Measurements from ENCODE around the gene GAK.

GRCh38 chr4:884259-884658, 47.9 kb downstream of the GAK start:
- TF ChIP-seq MAX (IDR thresholded peaks at IDR 0.05) (no peak), EGR1 (IDR thresholded peaks at IDR 0.05; ENCODE audit: low read depth in 2 of 2) (no peak), HNF4A (conservative IDR thresholded peaks at IDR 0.05) (no peak), RAD21 (IDR thresholded peaks at IDR 0.05) (no peak), SP1 (IDR thresholded peaks at IDR 0.05) (no peak), YY1 (IDR thresholded peaks at IDR 0.05) (no peak), FOXA1 (IDR thresholded peaks at IDR 0.05) (no peak), JUND (IDR thresholded peaks at IDR 0.05) (no peak), REST (IDR thresholded peaks at IDR 0.05) (no peak), NR2F2 (IDR thresholded peaks at IDR 0.05) (no peak), GABPA (IDR thresholded peaks at IDR 0.05 in 1 of 2, conservative IDR thresholded peaks at IDR 0.05 in 1 of 2) (no peak), TAF1 (conservative IDR thresholded peaks at IDR 0.05) (no peak)
- TF ChIP-seq, protein P1, sequence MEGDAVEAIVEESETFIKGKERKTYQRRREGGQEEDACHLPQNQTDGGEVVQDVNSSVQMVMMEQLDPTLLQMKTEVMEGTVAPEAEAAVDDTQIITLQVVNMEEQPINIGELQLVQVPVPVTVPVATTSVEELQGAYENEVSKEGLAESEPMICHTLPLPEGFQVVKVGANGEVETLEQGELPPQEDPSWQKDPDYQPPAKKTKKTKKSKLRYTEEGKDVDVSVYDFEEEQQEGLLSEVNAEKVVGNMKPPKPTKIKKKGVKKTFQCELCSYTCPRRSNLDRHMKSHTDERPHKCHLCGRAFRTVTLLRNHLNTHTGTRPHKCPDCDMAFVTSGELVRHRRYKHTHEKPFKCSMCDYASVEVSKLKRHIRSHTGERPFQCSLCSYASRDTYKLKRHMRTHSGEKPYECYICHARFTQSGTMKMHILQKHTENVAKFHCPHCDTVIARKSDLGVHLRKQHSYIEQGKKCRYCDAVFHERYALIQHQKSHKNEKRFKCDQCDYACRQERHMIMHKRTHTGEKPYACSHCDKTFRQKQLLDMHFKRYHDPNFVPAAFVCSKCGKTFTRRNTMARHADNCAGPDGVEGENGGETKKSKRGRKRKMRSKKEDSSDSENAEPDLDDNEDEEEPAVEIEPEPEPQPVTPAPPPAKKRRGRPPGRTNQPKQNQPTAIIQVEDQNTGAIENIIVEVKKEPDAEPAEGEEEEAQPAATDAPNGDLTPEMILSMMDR (IDR thresholded peaks at IDR 0.05; ENCODE audit: low read depth, low read length, missing input control): no peak
